PC-3 (cell line): ENCODE data around the gene CPNE7. TPM values are rescaled to one million over a fixed set of nuclear protein-coding genes. Genes with fewer than 3 reads are reported as not detected.

ENCODE experiments used
- ATAC-seq: fragments of 200-7000 bp; cut with Tn5 transposase; 2 replicates; pipeline ENCODE4 v1.9.1; 2020; ENCODE audit warnings: mild to moderate bottlenecking, moderate library complexity
- BruUV-seq: library from RNA; stranded (reverse); fragments of 400-500 nt; replicated peaks from 2 replicates; lab custom pipeline; 2021; lab: Mats Ljungman, UMichigan
- CTCF ChIA-PET: fragments of 300-600 bp; sonication (Branson Sonifier 250); formaldehyde crosslinking; loops from one replicate; lab custom pipeline; 2022; ENCODE audit warnings: antibody characterized with exemption; lab: Charles Lee
- POLR2A ChIA-PET: fragments of 300-600 bp; sonication (Branson Sonifier 250); formaldehyde crosslinking; loops from one replicate; lab custom pipeline; 2022; ENCODE audit warnings: antibody characterized with exemption; ENCODE audit not compliant: unreplicated experiment; lab: Charles Lee
- DNase-seq: peaks from one replicate; pipeline ENCODE4 v3.0.0-alpha.2; 2015
- H2AFZ ChIP-seq: fragments of 300-600 bp; sonication (generic); 2 replicates; pipeline ENCODE4 v1.6.0; 2016; ENCODE audit warnings: antibody characterized with exemption, low read length
- H3F3A ChIP-seq: fragments of 300-600 bp; sonication (generic); one replicate; pipeline ENCODE4 v1.6.0; 2017; ENCODE audit warnings: antibody characterized with exemption, low read length, control low read depth, mild to moderate bottlenecking; ENCODE audit not compliant: unreplicated experiment
- H3K27ac ChIP-seq: fragments of 300-600 bp; sonication (generic); 2 replicates; pipeline ENCODE4 v1.5.1; 2016; ENCODE audit warnings: mild to moderate bottlenecking, low read length
- H3K27me3 ChIP-seq: fragments of 300-600 bp; sonication (generic); 2 replicates; pipeline ENCODE4 v1.6.1; 2016; ENCODE audit warnings: low read length, mixed read lengths
- H3K36me3 ChIP-seq: fragments of 300-600 bp; sonication (generic); 2 replicates; pipeline ENCODE4 v1.6.1; 2016; ENCODE audit warnings: low read depth, mixed run types, low read length, mixed read lengths
- H3K4me1 ChIP-seq: fragments of 300-600 bp; sonication (generic); 2 replicates; pipeline ENCODE4 v1.5.1; 2016; ENCODE audit warnings: low read length; ENCODE audit not compliant: insufficient read depth
- H3K4me2 ChIP-seq: fragments of 300-600 bp; sonication (generic); 2 replicates; pipeline ENCODE4 v1.6.0; 2016; ENCODE audit warnings: low read length
- H3K4me3 ChIP-seq: fragments of 300-600 bp; sonication (generic); 2 replicates; pipeline ENCODE4 v1.5.1; 2016; ENCODE audit warnings: mild to moderate bottlenecking, low read length, mixed read lengths
- H3K79me2 ChIP-seq: fragments of 300-600 bp; sonication (generic); 2 replicates; pipeline ENCODE4 v1.6.1; 2017; ENCODE audit warnings: low read length, mixed read lengths
- H3K9ac ChIP-seq: fragments of 300-600 bp; sonication (generic); 2 replicates; pipeline ENCODE4 v1.6.0; 2016; ENCODE audit warnings: mild to moderate bottlenecking, low read length
- H3K9me2 ChIP-seq: fragments of 300-600 bp; sonication (generic); replicated peaks from 2 replicates; pipeline ENCODE4 v1.6.1; 2016; ENCODE audit warnings: mixed run types, low read length, mixed read lengths
- H3K9me3 ChIP-seq: fragments of 300-600 bp; sonication (generic); 2 replicates; pipeline ENCODE4 v1.6.1; 2016; ENCODE audit warnings: low read length, mixed read lengths
- H4K20me1 ChIP-seq: fragments of 300-600 bp; sonication (generic); 2 replicates; pipeline ENCODE4 v1.6.1; 2016; ENCODE audit warnings: low read length, mixed read lengths
- EZH2 ChIP-seq: fragments of 300-600 bp; sonication (generic); IDR thresholded peaks from one replicate; pipeline ENCODE4 v1.6.1; 2017; ENCODE audit warnings: antibody characterized with exemption, mild to moderate bottlenecking, low read length; ENCODE audit not compliant: unreplicated experiment
- EZH2phosphoT487 ChIP-seq: fragments of 300-600 bp; sonication (generic); IDR thresholded peaks from 2 replicates; pipeline ENCODE4 v1.6.1; 2018; ENCODE audit warnings: mild to moderate bottlenecking, antibody characterized with exemption, low read length, borderline replicate concordance
- intact Hi-C: fragments of 100-400 bp; cut with micrococcal nuclease; formaldehyde crosslinking; loops from 2 replicates; pipeline ENCODE4 v1.9.0; 2023
- total RNA-seq: library from RNA; depleted of rRNA; stranded (reverse); fragments of >200 nt; gene quantifications from 2 replicates; pipeline ENCODE4 v1.2.3, GENCODE V29; 2014
- TF ChIP-seq, protein P1 (sequence below): fragments of 300-600 bp; sonication (generic); conservative IDR thresholded peaks from 2 replicates; pipeline ENCODE4 v1.5.1; 2017; ENCODE audit warnings: antibody characterized with exemption, low read depth, mild to moderate bottlenecking, low read length

CPNE7 gene
- total RNA-seq, 1 experiment from 2014 or later, result 29.7 TPM

- Histone ChIP-seq H3K9me2 (no peaks in the 10 kb centered on the region), H3K36me3 (no peaks in the 10 kb centered on the region; the same call in 1 of the 2 replicates), H3K27ac (no peak overlapping the region), H3F3A (no peaks in the 10 kb centered on the region), H3K4me1 (no peaks in the 10 kb centered on the region), H3K4me3 (no peak overlapping the region), H4K20me1 (no peaks in the 10 kb centered on the region), H3K27me3 (no peaks in the 10 kb centered on the region), H3K79me2 (no peaks in the 10 kb centered on the region), H3K9me3 (no peaks in the 10 kb centered on the region), H2AFZ (no peak overlapping the region), H3K9ac (no peak overlapping the region), H3K4me2 (no peak overlapping the region)
- TF ChIP-seq EZH2, result no peak
- TF ChIP-seq, protein P1, sequence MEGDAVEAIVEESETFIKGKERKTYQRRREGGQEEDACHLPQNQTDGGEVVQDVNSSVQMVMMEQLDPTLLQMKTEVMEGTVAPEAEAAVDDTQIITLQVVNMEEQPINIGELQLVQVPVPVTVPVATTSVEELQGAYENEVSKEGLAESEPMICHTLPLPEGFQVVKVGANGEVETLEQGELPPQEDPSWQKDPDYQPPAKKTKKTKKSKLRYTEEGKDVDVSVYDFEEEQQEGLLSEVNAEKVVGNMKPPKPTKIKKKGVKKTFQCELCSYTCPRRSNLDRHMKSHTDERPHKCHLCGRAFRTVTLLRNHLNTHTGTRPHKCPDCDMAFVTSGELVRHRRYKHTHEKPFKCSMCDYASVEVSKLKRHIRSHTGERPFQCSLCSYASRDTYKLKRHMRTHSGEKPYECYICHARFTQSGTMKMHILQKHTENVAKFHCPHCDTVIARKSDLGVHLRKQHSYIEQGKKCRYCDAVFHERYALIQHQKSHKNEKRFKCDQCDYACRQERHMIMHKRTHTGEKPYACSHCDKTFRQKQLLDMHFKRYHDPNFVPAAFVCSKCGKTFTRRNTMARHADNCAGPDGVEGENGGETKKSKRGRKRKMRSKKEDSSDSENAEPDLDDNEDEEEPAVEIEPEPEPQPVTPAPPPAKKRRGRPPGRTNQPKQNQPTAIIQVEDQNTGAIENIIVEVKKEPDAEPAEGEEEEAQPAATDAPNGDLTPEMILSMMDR, result no peak
- no peak for TF ChIP-seq EZH2phosphoT487
- intact Hi-C loops, result no loop called here
- no peak for ATAC-seq
- ChIA-PET CTCF (no interaction called here), POLR2A (no interaction called here)
- no TSS peak for BruUV-seq
- no peak for DNase-seq
Observed at GRCh38 chr16:89537549-89537925, 38.0 kb upstream of the CPNE7 start.

DNA sequence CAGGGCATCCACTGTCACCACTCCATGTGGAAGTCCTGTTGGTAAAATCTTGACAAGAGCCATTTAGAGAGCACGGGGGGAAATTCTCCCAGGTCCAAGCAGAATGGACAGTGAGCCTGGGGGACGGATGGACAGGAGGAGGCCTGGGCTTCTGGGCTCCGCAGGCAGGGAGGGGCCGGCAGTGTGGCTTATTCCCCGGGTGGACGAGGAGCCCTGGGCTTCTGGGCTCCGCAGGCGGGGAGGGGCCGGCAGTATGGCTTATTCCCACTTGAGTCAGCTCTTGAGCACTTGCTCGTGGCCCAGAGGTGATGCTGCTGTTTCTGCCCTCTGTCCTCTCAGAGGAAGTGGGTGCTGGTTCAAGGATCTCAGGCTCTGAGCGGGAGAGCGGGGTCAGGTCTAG, 37.3 kb upstream of the CPNE7 start:
- Histone ChIP-seq H3K4me1 (no peaks in the 10 kb centered on the region), H3K4me3 (no peak overlapping the region), H3K27me3 (no peaks in the 10 kb centered on the region), H3F3A (no peaks in the 10 kb centered on the region), H3K27ac (no peak overlapping the region), H3K36me3 (no peaks in the 10 kb centered on the region; the same call in 1 of the 2 replicates), H2AFZ (no peak overlapping the region), H4K20me1 (no peaks in the 10 kb centered on the region), H3K4me2 (no peak overlapping the region), H3K9me3 (no peaks in the 10 kb centered on the region), H3K9me2 (no peaks in the 10 kb centered on the region), H3K79me2 (no peaks in the 10 kb centered on the region), H3K9ac (no peak overlapping the region)
- ChIA-PET POLR2A (no interaction called here), CTCF (no interaction called here)
- TF ChIP-seq, protein P1, result no peak
- TF ChIP-seq EZH2, result no peak
- no peak for TF ChIP-seq EZH2phosphoT487
- ATAC-seq (no peak), DNase-seq (no peak)
- no TSS peak for BruUV-seq
- intact Hi-C loops, result no loop called here

DNA sequence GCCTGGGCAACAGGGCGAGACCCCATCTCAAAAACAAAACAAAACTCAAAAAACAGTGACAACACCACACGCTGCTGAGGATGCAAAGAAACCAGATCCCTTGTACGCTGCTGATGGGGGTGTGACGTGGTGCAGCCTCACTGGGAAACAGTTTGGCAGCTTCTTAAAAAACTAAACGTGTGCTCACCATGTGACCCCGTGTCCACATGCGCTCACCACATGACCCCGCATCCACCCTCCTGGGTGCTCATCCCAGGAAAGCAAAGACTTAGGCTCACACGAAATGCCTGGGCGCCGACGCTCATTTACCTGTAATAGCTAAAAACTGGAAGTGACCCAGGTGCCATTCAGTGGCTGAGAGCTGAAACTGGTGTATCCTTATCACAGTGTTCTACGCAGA, 35.0 kb upstream of the CPNE7 start:
- no peak overlapping the region for H2AFZ ChIP-seq
- H3K9me3 ChIP-seq, result no peaks in the 10 kb centered on the region
- no peaks in the 10 kb centered on the region for H3K9me2 ChIP-seq
- no peak for TF ChIP-seq EZH2
- no peak overlapping the region for H3K4me3 ChIP-seq
- no peak overlapping the region for H3K4me2 ChIP-seq
- BruUV-seq, result no TSS peak
- ATAC-seq (no peak), DNase-seq (no peak)
- H3K4me1 ChIP-seq, result no peaks in the 10 kb centered on the region
- H3F3A ChIP-seq, result no peaks in the 10 kb centered on the region
- no peaks in the 10 kb centered on the region for H3K79me2 ChIP-seq
- no peaks in the 10 kb centered on the region for H3K36me3 ChIP-seq
- ChIA-PET POLR2A (no interaction called here), CTCF (no interaction called here)
- no peaks in the 10 kb centered on the region for H4K20me1 ChIP-seq
- no peak overlapping the region for H3K27ac ChIP-seq
- H3K9ac ChIP-seq, result no peak overlapping the region
- intact Hi-C loops, result no loop called here
- H3K27me3 ChIP-seq, result no peaks in the 10 kb centered on the region
